KMS-11 (cell line): Measurements from ENCODE around the gene ENO1.
"Not testable (repeated sequence)": the region's sequence is repeated elsewhere in the genome, so short reads cannot be mapped to it uniquely, and the experiment has no call there.

Experiments
- H2AFZ ChIP-seq: fragments of 200-600 bp; sonication (generic); 2 replicates; pipeline ENCODE4 v1.6.1; 2016; ENCODE audit warnings: antibody characterized with exemption, mixed run types, low read depth
- H3K27ac ChIP-seq: fragments of 200-600 bp; sonication (generic); 2 replicates; pipeline ENCODE4 v1.6.1; 2016; ENCODE audit warnings: mild to moderate bottlenecking, mixed run types
- H3K27me3 ChIP-seq: fragments of 200-600 bp; sonication (generic); 2 replicates; pipeline ENCODE4 v1.6.1; 2017; ENCODE audit warnings: mild to moderate bottlenecking, low read depth, mixed run types, moderate library complexity; ENCODE audit not compliant: insufficient read depth
- H3K36me3 ChIP-seq: fragments of 200-600 bp; sonication (generic); 2 replicates; pipeline ENCODE4 v1.6.1; 2017; ENCODE audit warnings: mild to moderate bottlenecking, mixed run types; ENCODE audit not compliant: insufficient read depth
- H3K4me1 ChIP-seq: fragments of 200-600 bp; sonication (generic); 2 replicates; pipeline ENCODE4 v1.6.1; 2016; ENCODE audit warnings: mild to moderate bottlenecking, low read depth, mixed run types; ENCODE audit not compliant: poor library complexity, severe bottlenecking
- H3K4me2 ChIP-seq: fragments of 200-600 bp; sonication (generic); 2 replicates; pipeline ENCODE4 v1.7.0; 2016; ENCODE audit warnings: mild to moderate bottlenecking, mixed run types
- H3K4me3 ChIP-seq: fragments of 200-600 bp; sonication (generic); IDR thresholded peaks from 2 replicates; pipeline ENCODE4 v1.6.1; 2017; ENCODE audit warnings: low read depth, low read length, mixed read lengths; ENCODE audit not compliant: insufficient read depth
- H3K79me2 ChIP-seq: fragments of 200-600 bp; sonication (generic); 2 replicates; pipeline ENCODE4 v1.6.1; 2016; ENCODE audit warnings: low read depth, mixed run types; ENCODE audit not compliant: insufficient read depth
- H3K9ac ChIP-seq: fragments of 200-600 bp; sonication (generic); 2 replicates; pipeline ENCODE4 v1.6.1; 2016; ENCODE audit warnings: mild to moderate bottlenecking, mixed run types
- H4K20me1 ChIP-seq: fragments of 200-600 bp; sonication (generic); 2 replicates; pipeline ENCODE4 v1.6.1; 2016; ENCODE audit warnings: mild to moderate bottlenecking, mixed run types; ENCODE audit not compliant: insufficient read depth
- TF ChIP-seq, protein P1 (sequence below): fragments of 200-600 bp; sonication (generic); conservative IDR thresholded peaks from 2 replicates; pipeline ENCODE4 v1.6.1; 2017; ENCODE audit warnings: low read depth, mild to moderate bottlenecking, antibody characterized with exemption, low read length, moderate library complexity, mixed read lengths

Gene ENO1

DNA sequence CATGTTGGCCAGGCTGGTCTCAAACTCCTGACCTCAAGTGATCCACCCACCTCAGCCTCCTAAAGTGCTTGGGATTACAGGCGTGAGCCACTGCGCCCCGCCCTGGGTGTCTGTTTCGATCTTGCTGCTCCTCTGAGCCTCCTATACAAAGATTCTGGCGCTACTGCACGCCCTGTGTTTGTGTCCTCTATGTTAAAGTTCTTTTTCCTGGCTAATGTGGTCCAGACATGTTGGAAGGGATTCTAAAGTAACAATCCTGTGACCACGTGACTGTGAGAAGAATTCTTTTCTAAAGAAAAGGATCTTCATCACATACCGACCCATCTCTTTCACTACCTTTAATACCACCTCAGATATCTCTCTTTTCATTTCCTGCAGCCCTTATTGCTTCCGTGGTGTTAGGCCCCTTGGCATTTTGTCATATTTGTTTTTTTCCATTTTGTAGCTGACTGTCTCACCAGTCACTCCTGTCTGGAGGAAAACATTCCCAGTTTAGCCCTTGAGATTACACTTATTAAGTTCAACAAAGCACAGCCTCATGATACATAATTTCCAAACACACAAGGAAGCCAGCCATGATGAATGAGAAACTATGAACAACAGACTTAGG lies 27.2 kb upstream of the ENO1 start:
- no peak overlapping the region for H3K27ac ChIP-seq

DNA sequence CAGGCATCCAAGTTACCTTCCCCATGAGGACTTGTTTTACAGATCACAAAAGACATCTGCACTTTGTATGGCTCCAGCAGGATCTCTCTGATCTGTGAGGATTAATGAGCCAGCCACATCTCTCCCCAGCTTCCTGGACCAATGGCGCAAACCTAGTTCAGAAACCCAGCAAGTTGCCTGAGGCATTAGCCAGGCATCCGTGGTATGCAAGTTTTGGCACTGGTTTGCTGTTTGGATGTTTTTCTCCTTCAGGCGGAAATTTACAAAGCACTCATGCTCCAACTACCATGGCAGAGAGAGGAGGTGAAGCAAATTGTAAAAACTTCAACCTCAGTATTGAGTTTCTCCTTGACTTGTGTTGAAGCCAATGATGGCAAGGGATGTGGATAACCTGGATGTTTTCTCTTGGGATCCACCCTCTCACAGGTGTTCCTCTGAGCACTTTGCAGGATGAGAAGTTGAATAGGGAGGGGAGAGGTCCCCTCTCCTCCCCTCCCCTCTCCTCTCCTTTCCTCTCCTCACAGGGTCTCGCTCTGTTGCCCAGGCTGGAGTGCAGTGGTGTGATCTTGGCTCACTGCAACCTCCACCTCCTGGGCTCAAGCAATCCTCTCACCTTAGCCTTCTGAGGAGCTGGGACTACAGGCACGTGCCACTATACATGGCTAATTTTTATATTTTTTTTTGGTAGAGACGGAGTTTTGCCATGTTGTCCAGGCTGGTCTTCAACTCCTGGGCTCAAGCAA lies 25.6 kb upstream of the ENO1 start:
- no peaks in the 10 kb centered on the region for H3K36me3 ChIP-seq
- H4K20me1 ChIP-seq = no peaks in the 10 kb centered on the region
- H2AFZ ChIP-seq = no peak overlapping the region
- H3K27me3 ChIP-seq = no peaks in the 10 kb centered on the region; the same call in 1 of the 2 replicates
- no peaks in the 10 kb centered on the region for H3K4me1 ChIP-seq
- H3K4me2 ChIP-seq = no peak overlapping the region
- H3K4me3 ChIP-seq = no peak overlapping the region
- H3K27ac ChIP-seq = no peak overlapping the region
- H3K9ac ChIP-seq = no peak overlapping the region
- no peaks in the 10 kb centered on the region for H3K79me2 ChIP-seq
- TF ChIP-seq, protein P1, sequence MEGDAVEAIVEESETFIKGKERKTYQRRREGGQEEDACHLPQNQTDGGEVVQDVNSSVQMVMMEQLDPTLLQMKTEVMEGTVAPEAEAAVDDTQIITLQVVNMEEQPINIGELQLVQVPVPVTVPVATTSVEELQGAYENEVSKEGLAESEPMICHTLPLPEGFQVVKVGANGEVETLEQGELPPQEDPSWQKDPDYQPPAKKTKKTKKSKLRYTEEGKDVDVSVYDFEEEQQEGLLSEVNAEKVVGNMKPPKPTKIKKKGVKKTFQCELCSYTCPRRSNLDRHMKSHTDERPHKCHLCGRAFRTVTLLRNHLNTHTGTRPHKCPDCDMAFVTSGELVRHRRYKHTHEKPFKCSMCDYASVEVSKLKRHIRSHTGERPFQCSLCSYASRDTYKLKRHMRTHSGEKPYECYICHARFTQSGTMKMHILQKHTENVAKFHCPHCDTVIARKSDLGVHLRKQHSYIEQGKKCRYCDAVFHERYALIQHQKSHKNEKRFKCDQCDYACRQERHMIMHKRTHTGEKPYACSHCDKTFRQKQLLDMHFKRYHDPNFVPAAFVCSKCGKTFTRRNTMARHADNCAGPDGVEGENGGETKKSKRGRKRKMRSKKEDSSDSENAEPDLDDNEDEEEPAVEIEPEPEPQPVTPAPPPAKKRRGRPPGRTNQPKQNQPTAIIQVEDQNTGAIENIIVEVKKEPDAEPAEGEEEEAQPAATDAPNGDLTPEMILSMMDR = no peak

More for the DNA sequence above, 27.2 kb upstream of the ENO1 start:
- Histone ChIP-seq H3K9ac (no peak overlapping the region), H3K4me1 (no peaks in the 10 kb centered on the region), H3K4me2 (no peak overlapping the region), H2AFZ (no peak overlapping the region), H3K4me3 (no peak overlapping the region), H3K36me3 (no peaks in the 10 kb centered on the region), H3K79me2 (no peaks in the 10 kb centered on the region), H4K20me1 (no peaks in the 10 kb centered on the region), H3K27me3 (no peaks in the 10 kb centered on the region; the same call in 1 of the 2 replicates)
- TF ChIP-seq, protein P1 = no peak

DNA sequence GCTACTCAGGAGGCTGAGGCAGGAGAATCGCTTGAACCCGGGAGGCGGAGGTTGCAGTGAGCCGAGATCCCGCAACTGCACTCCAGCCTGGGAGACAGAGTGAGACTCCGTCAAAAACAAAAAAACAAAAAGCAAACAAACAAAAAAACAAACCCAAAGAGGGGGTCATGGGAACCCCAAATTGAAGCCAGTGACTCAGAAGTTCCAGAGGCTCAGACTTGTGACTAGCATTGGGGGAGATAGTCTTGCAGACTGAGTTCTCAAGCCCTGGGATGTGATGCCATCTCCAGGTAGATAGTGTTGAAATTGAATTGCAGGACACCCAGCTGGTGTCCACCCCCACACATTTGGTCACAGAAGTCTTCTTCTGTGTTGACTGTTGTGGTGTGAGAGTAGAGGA lies 24.9 kb upstream of the ENO1 start:
- Histone ChIP-seq H3K27ac (no peak overlapping the region), H2AFZ (no peak overlapping the region), H3K4me2 (no peak overlapping the region), H3K36me3 (no peaks in the 10 kb centered on the region), H3K27me3 (no peaks in the 10 kb centered on the region; the same call in 1 of the 2 replicates), H3K9ac (no peak overlapping the region), H3K4me1 (no peaks in the 10 kb centered on the region), H3K79me2 (no peaks in the 10 kb centered on the region), H3K4me3 (no peak overlapping the region), H4K20me1 (no peaks in the 10 kb centered on the region)
- TF ChIP-seq, protein P1 = no peak

DNA sequence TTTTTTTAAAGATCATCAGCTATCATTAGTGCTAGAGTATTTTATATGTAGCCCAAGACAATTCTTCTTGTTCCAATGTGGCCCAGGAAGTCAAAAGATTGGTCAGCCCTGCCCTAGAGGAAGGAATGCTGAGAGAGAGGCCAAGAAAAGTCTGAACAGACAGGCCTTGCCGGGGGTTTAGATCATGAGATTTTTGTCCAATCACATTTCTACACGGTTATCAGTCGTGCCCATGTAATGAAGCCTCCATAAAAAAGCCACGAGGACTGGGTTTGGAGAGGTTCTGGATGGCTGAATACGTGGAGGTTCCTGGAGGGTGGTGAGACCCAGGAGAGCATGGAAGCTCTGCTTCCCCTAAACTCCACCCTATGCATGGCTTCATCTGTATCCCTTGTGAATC lies 24.3 kb upstream of the ENO1 start:
- Histone ChIP-seq H3K4me1 (no peaks in the 10 kb centered on the region), H3K36me3 (no peaks in the 10 kb centered on the region), H3K4me3 (no peak overlapping the region), H4K20me1 (no peaks in the 10 kb centered on the region), H3K27ac (no peak overlapping the region), H2AFZ (no peak overlapping the region), H3K9ac (no peak overlapping the region), H3K27me3 (no peaks in the 10 kb centered on the region; the same call in 1 of the 2 replicates), H3K4me2 (no peak overlapping the region), H3K79me2 (no peaks in the 10 kb centered on the region)
- TF ChIP-seq, protein P1 = no peak

DNA sequence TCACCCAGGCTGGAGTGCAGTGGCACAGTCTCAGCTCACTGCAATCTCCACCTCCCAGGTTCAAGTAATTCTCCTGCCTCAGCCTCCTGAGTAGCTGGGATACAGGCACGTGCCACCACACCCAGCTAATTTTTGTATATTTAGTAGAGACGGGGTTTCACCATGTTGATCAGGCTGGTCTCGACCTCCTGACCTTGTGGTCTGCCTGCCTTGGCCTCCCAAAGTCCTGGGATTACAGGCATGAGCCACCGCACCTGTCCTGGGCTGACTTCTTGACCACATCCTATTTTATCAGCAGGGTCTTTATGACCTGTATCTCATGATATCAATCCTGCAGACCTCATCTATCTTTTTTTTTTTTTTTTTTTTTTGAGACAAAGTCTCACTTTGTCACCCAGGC lies 22.2 kb upstream of the ENO1 start:
- not testable (repeated sequence) for H3K36me3 ChIP-seq, H3K4me1 ChIP-seq, H3K9ac ChIP-seq, H3K4me2 ChIP-seq, H3K27ac ChIP-seq, H2AFZ ChIP-seq, H4K20me1 ChIP-seq, H3K4me3 ChIP-seq, H3K79me2 ChIP-seq, H3K27me3 ChIP-seq
